HG03521 (cell line): ENCODE data around the gene CCND1.

Experiments used
- ATAC-seq: cut with Tn5 transposase; IDR thresholded peaks from one replicate; pipeline ENCODE4 v1.9.1; 2021; ENCODE audit warnings: mild to moderate bottlenecking, moderate library complexity; ENCODE audit not compliant: unreplicated experiment

Gene CCND1

GRCh38 chr11:69664103-69664775, 23.3 kb downstream of the CCND1 start:
- ATAC-seq, result no peak

- ATAC-seq, result no peak
Measured at GRCh38 chr11:69664901-69665300, 23.9 kb downstream of the CCND1 start.

- ATAC-seq, result no peak
Measured at GRCh38 chr11:69665669-69666068, 24.7 kb downstream of the CCND1 start.

- no peak for ATAC-seq
Measured at GRCh38 chr11:69666261-69666660, 25.3 kb downstream of the CCND1 start.

- ATAC-seq, result no peak
Measured at GRCh38 chr11:69666752-69667536, 26.0 kb downstream of the CCND1 start.

- no peak for ATAC-seq
Measured at GRCh38 chr11:69667619-69668604, 27.0 kb downstream of the CCND1 start.

- no peak for ATAC-seq
Measured at GRCh38 chr11:69669486-69669885, 28.5 kb downstream of the CCND1 start.

- ATAC-seq, result no peak
Measured at GRCh38 chr11:69670158-69670845, 29.3 kb downstream of the CCND1 start.

GRCh38 chr11:69671734-69672465, 30.9 kb downstream of the CCND1 start:
- ATAC-seq, result no peak

GRCh38 chr11:69674267-69674885, 33.4 kb downstream of the CCND1 start:
- ATAC-seq, result no peak

- peak; percentile 88 for ATAC-seq
Measured at GRCh38 chr11:69674886-69675714, 34.1 kb downstream of the CCND1 start, which contains the start of gene LTO1. LTO1 (minus strand) TSS chr11:69675353; CDS start chr11:69675239, 114 bp downstream.

GRCh38 chr11:69677749-69678148, 36.8 kb downstream of the CCND1 start:
- no peak for ATAC-seq

GRCh38 chr11:69680688-69681087, 39.7 kb downstream of the CCND1 start:
- ATAC-seq, result no peak

GRCh38 chr11:69682221-69682620, 41.3 kb downstream of the CCND1 start:
- no peak for ATAC-seq

- ATAC-seq, result no peak
Measured at GRCh38 chr11:69682681-69683326, 41.8 kb downstream of the CCND1 start.

GRCh38 chr11:69683764-69684333, 42.9 kb downstream of the CCND1 start:
- no peak for ATAC-seq

- no peak for ATAC-seq
Measured at GRCh38 chr11:69684651-69685050, 43.7 kb downstream of the CCND1 start.

- ATAC-seq, result no peak
Measured at GRCh38 chr11:69685348-69685747, 44.4 kb downstream of the CCND1 start.
